DND-41 (cell line): ENCODE results near the gene SH3TC1.

ENCODE experiments used
- ATAC-seq: fragments of 200-7000 bp; cut with Tn5 transposase; 3 replicates; pipeline ENCODE4 v1.9.1; 2021; ENCODE audit warnings: low read depth; ENCODE audit not compliant: insufficient read depth
- DNase-seq: peaks from one replicate; pipeline ENCODE4 v3.0.0-alpha.2; 2020
- H2AFZ ChIP-seq: 2 replicates; pipeline ENCODE4 v1.6.0; 2012; ENCODE audit warnings: low read depth, low read length
- H3K27ac ChIP-seq: 2 replicates; pipeline ENCODE4 v1.5.1; 2012; ENCODE audit warnings: low read length, inconsistent platforms
- H3K27me3 ChIP-seq: fragments of 200-600 bp; sonication (generic); 2 replicates; pipeline ENCODE4 v1.6.0; 2012; ENCODE audit warnings: low read length, mild to moderate bottlenecking, inconsistent platforms; ENCODE audit not compliant: insufficient read depth, poor library complexity
- H3K36me3 ChIP-seq: 2 replicates; pipeline ENCODE4 v1.5.1; 2012; ENCODE audit warnings: low read length, inconsistent platforms; ENCODE audit not compliant: insufficient read depth
- H3K4me1 ChIP-seq: 2 replicates; pipeline ENCODE4 v1.5.1; 2012; ENCODE audit warnings: mild to moderate bottlenecking, low read length; ENCODE audit not compliant: insufficient read depth
- H3K4me2 ChIP-seq: 2 replicates; pipeline ENCODE4 v1.6.0; 2012; ENCODE audit warnings: mild to moderate bottlenecking, moderate library complexity, low read length, inconsistent platforms; ENCODE audit not compliant: insufficient read depth
- H3K4me3 ChIP-seq, 2 experiments: fragments of 200-600 bp in 1 of 2; shearing (Covaris generic) in 1 of 2; 2 replicates each; pipeline ENCODE4 v1.5.1; 2012 to 2016; ENCODE audit warnings: inconsistent platforms in 2 of 2, low read length in 2 of 2, mild to moderate bottlenecking in 2 of 2, low read depth in 1 of 2, moderate library complexity in 1 of 2
- H3K79me2 ChIP-seq: 2 replicates; pipeline ENCODE4 v1.6.0; 2012; ENCODE audit warnings: low read length, inconsistent platforms; ENCODE audit not compliant: insufficient read depth
- H3K9ac ChIP-seq: 2 replicates; pipeline ENCODE4 v1.6.0; 2012; ENCODE audit warnings: low read depth, mild to moderate bottlenecking, inconsistent platforms, low read length, moderate library complexity
- H3K9me3 ChIP-seq: 2 replicates; pipeline ENCODE4 v1.5.1; 2012; ENCODE audit warnings: low read length, moderate library complexity, mild to moderate bottlenecking, inconsistent platforms; ENCODE audit not compliant: insufficient read depth, severe bottlenecking
- H4K20me1 ChIP-seq: 2 replicates; pipeline ENCODE4 v1.6.0; 2012; ENCODE audit warnings: low read length; ENCODE audit not compliant: insufficient read depth
- CTCF ChIP-seq: IDR thresholded peaks from 2 replicates; pipeline ENCODE4 v1.5.1; 2012; ENCODE audit warnings: borderline replicate concordance, low read length, moderate library complexity, mild to moderate bottlenecking; ENCODE audit not compliant: poor library complexity, severe bottlenecking; ENCODE audit errors: extremely low read depth
- EZH2 ChIP-seq: IDR thresholded peaks from 3 replicates; pipeline ENCODE4 v1.6.1; 2012; ENCODE audit warnings: borderline replicate concordance, low read depth, mild to moderate bottlenecking, moderate library complexity, low read length, inconsistent platforms; ENCODE audit not compliant: severe bottlenecking

The SH3TC1 gene

GRCh38 chr4:8214136-8214535 lies 15.0 kb downstream of the SH3TC1 start:
- DNase-seq = no peak
- Histone ChIP-seq H3K4me2 (no peak overlapping the region), H3K27ac (no peak overlapping the region), H3K9me3 (no peaks in the 10 kb centered on the region), H3K4me3 (no peak overlapping the region), H3K27me3 (no peaks in the 10 kb centered on the region), H3K4me1 (peaks cover 17% of the 10 kb centered on the region), H2AFZ (no peak overlapping the region), H3K79me2 (no peaks in the 10 kb centered on the region), H3K9ac (no peak overlapping the region), H3K36me3 (no peaks in the 10 kb centered on the region; the same call in 1 of the 2 replicates), H4K20me1 (no peaks in the 10 kb centered on the region; the same call in 1 of the 2 replicates)
- no peak for TF ChIP-seq CTCF
- no peak for TF ChIP-seq EZH2
- ATAC-seq = no peak

- no peak for ATAC-seq
- H3K36me3 ChIP-seq = no peaks in the 10 kb centered on the region; the same call in 1 of the 2 replicates
- H3K79me2 ChIP-seq = no peaks in the 10 kb centered on the region
- DNase-seq = no peak
- no peaks in the 10 kb centered on the region for H3K9me3 ChIP-seq
- H2AFZ ChIP-seq = no peak overlapping the region
- H3K27me3 ChIP-seq = no peaks in the 10 kb centered on the region
- H3K4me2 ChIP-seq = no peak overlapping the region
- H3K27ac ChIP-seq = no peak overlapping the region
- no peak overlapping the region for H3K9ac ChIP-seq
- no peaks in the 10 kb centered on the region; the same call in 1 of the 2 replicates for H4K20me1 ChIP-seq
- H3K4me1 ChIP-seq = peaks cover 26% of the 10 kb centered on the region
- TF ChIP-seq CTCF = no peak
- TF ChIP-seq EZH2 = no peak
- no peak overlapping the region for H3K4me3 ChIP-seq
Measured at GRCh38 chr4:8215001-8215427, 15.9 kb downstream of the SH3TC1 start.

- TF ChIP-seq CTCF = no peak
- no peak for TF ChIP-seq EZH2
- H3K4me1 ChIP-seq = peaks cover 34% of the 10 kb centered on the region
- no peaks in the 10 kb centered on the region for H3K27me3 ChIP-seq
- H3K9me3 ChIP-seq = no peaks in the 10 kb centered on the region
- no peak overlapping the region for H3K27ac ChIP-seq
- H3K4me2 ChIP-seq = no peak overlapping the region
- ATAC-seq = no peak
- H2AFZ ChIP-seq = no peak overlapping the region
- no peak overlapping the region for H3K4me3 ChIP-seq
- no peaks in the 10 kb centered on the region for H3K79me2 ChIP-seq
- no peak overlapping the region for H3K9ac ChIP-seq
- DNase-seq = no peak
- H4K20me1 ChIP-seq = no peaks in the 10 kb centered on the region; the same call in 1 of the 2 replicates
- H3K36me3 ChIP-seq = no peaks in the 10 kb centered on the region; the same call in none of the 2 replicates
Measured at GRCh38 chr4:8215641-8216442, 16.8 kb downstream of the SH3TC1 start.
